Fibroblast of lung (primary cell): Measurements from ENCODE around the gene CTBP1. TPM values are rescaled to one million over a fixed set of nuclear protein-coding genes. Genes with fewer than 3 reads are reported as not detected.

Source experiments
- DNase-seq, 2 donors: peaks; one replicate each; pipeline versions ENCODE4 v3.0.0 to v3.0.0-alpha.2; 2010; ENCODE audit warnings: low read depth in 2 of 2
- H2AFZ ChIP-seq: 2 replicates; pipeline ENCODE4 v1.5.1; 2012; ENCODE audit warnings: low read length, control low read depth, inconsistent platforms
- H3K27ac ChIP-seq: 2 replicates; pipeline ENCODE4 v1.5.1; 2011; ENCODE audit warnings: low read length, control low read depth; ENCODE audit not compliant: insufficient read depth
- H3K27me3 ChIP-seq: 2 replicates; pipeline ENCODE4 v1.5.1; 2011; ENCODE audit warnings: mild to moderate bottlenecking, low read length; ENCODE audit not compliant: control insufficient read depth, insufficient read depth
- H3K36me3 ChIP-seq: 2 replicates; pipeline ENCODE4 v1.5.1; 2011; ENCODE audit warnings: low read length; ENCODE audit not compliant: control insufficient read depth, insufficient read depth
- H3K4me1 ChIP-seq: 2 replicates; pipeline ENCODE4 v1.5.1; 2011; ENCODE audit warnings: low read length; ENCODE audit not compliant: control insufficient read depth, insufficient read depth; ENCODE audit errors: extremely low read depth
- H3K4me2 ChIP-seq: 2 replicates; pipeline ENCODE4 v1.5.1; 2011; ENCODE audit warnings: low read length, control low read depth; ENCODE audit not compliant: insufficient read depth; ENCODE audit errors: extremely low read depth
- H3K4me3 ChIP-seq, 4 experiments: fragments of 200-600 bp in 1 of 4; sonication (generic) in 1 of 4; replicated peaks in 1 of 4; 2 replicates each; pipeline ENCODE4 v1.5.1; 2011 to 2016; ENCODE audit warnings: low read length in 4 of 4, low read depth in 3 of 4, mild to moderate bottlenecking in 3 of 4, control low read depth in 2 of 4, inconsistent platforms in 1 of 4, mixed read lengths in 1 of 4; ENCODE audit not compliant: insufficient read depth in 1 of 4; ENCODE audit errors: control extremely low read depth in 1 of 4
- H3K79me2 ChIP-seq: 2 replicates; pipeline ENCODE4 v1.5.1; 2012; ENCODE audit warnings: mild to moderate bottlenecking, low read length, inconsistent platforms; ENCODE audit not compliant: control insufficient read depth, insufficient read depth
- H3K9ac ChIP-seq: 2 replicates; pipeline ENCODE4 v1.5.1; 2011; ENCODE audit warnings: mild to moderate bottlenecking, low read length, control low read depth; ENCODE audit not compliant: insufficient read depth
- H3K9me3 ChIP-seq: 2 replicates; pipeline ENCODE4 v1.5.1; 2012; ENCODE audit warnings: low read depth, low read length; ENCODE audit not compliant: control insufficient read depth, insufficient read depth
- H4K20me1 ChIP-seq: 2 replicates; pipeline ENCODE4 v1.5.1; 2011; ENCODE audit warnings: low read length; ENCODE audit not compliant: control insufficient read depth, insufficient read depth; ENCODE audit errors: extremely low read depth
- CTCF ChIP-seq, 2 donors: IDR thresholded peaks in 1 of 2; conservative IDR thresholded peaks in 1 of 2; 1 replicate in 1 of 2; 2 replicates in 1 of 2; pipeline ENCODE4 v1.5.1; 2011 to 2012; ENCODE audit warnings: low read length in 2 of 2, control low read depth in 1 of 2, inconsistent platforms in 1 of 2, low read depth in 1 of 2, mild to moderate bottlenecking in 1 of 2
- EZH2 ChIP-seq: IDR thresholded peaks from 2 replicates; pipeline ENCODE4 v1.5.1; 2012; ENCODE audit warnings: low read length, control low read depth, mild to moderate bottlenecking; ENCODE audit errors: missing control alignments
- polyA plus RNA-seq, 2 donors: library from polyadenylated mRNA; depleted of rRNA in 1 of 2; stranded (reverse) in 1 of 2; unstranded in 1 of 2; fragments of >200 nt; gene quantifications; 2 replicates each; pipeline ENCODE4 v1.2.1, GENCODE V29; 2011 to 2012; ENCODE audit warnings: missing spikeins in 1 of 2
- total RNA-seq: library from RNA; depleted of rRNA; stranded (reverse); fragments of >200 nt; gene quantifications from 2 replicates; pipeline ENCODE4 v1.2.1, GENCODE V29; 2014

The CTBP1 gene
- total and polyA plus RNA-seq, 2 donors (not counting 1 experiment from before 2014, with no cell fraction given): 78.2 to 249 TPM

GRCh38 chr4:1195891-1196401 lies 53.0 kb downstream of the CTBP1 start:
- no peak for TF ChIP-seq EZH2
- TF ChIP-seq CTCF (conservative IDR thresholded peaks at IDR 0.05 in 1 of 2, IDR thresholded peaks at IDR 0.05 in 1 of 2; ENCODE audit: low read depth in 1 of 2, low read length in 2 of 2): no peak
- H3K27ac ChIP-seq: no peak overlapping the region

GRCh38 chr4:1195109-1195671 lies 53.7 kb downstream of the CTBP1 start:
- peak overlapping the region in 1 of 4 experiments; percentile 54 for H3K4me3 ChIP-seq

More at GRCh38 chr4:1195891-1196401, 53.0 kb downstream of the CTBP1 start:
- Histone ChIP-seq H3K4me3 (no peak overlapping the region), H3K4me2 (no peak overlapping the region), H2AFZ (no peak overlapping the region), H4K20me1 (no peaks in the 10 kb centered on the region), H3K27me3 (no peaks in the 10 kb centered on the region), H3K9me3 (no peaks in the 10 kb centered on the region), H3K36me3 (peaks cover 9% of the 10 kb centered on the region), H3K9ac (no peak overlapping the region), H3K4me1 (peaks cover 39% of the 10 kb centered on the region), H3K79me2 (peaks cover 21% of the 10 kb centered on the region)
- no peak for DNase-seq

More at GRCh38 chr4:1195109-1195671, 53.7 kb downstream of the CTBP1 start:
- H3K4me1 ChIP-seq: peaks cover 34% of the 10 kb centered on the region
- no peaks in the 10 kb centered on the region for H3K27me3 ChIP-seq
- peak overlapping the region; percentile 33 for H3K9ac ChIP-seq
- no peaks in the 10 kb centered on the region for H3K9me3 ChIP-seq
- peaks cover 21% of the 10 kb centered on the region for H3K79me2 ChIP-seq
- H3K27ac ChIP-seq: peak overlapping the region; percentile 81
- no peak overlapping the region for H2AFZ ChIP-seq
- peaks cover 9% of the 10 kb centered on the region for H3K36me3 ChIP-seq
- no peak for DNase-seq
- TF ChIP-seq CTCF (conservative IDR thresholded peaks at IDR 0.05 in 1 of 2, IDR thresholded peaks at IDR 0.05 in 1 of 2; ENCODE audit: low read depth in 1 of 2, low read length in 2 of 2) (no peak), EZH2 (no peak)
- H4K20me1 ChIP-seq: no peaks in the 10 kb centered on the region
- no peak overlapping the region for H3K4me2 ChIP-seq
